NCI-H1436 treated with DMSO at 0.1 percent for 48 hours (cell line): Measurements from ENCODE around the gene CGAS.
"Not testable (repeated sequence)": the region's sequence is repeated elsewhere in the genome, so short reads cannot be mapped to it uniquely, and the experiment has no call there.

Source experiments
- DNase-seq: peaks from one replicate; lab custom pipeline; 2025; lab: John Stamatoyannopoulos, UW

The CGAS gene

GRCh38 chr6:73395875-73396274 lies 56.2 kb downstream of the CGAS start:
- DNase-seq: no peak

GRCh38 chr6:73394577-73395354 lies 57.3 kb downstream of the CGAS start, which contains the start of gene DDX43:
TSS of gene DDX43 (plus strand) at chr6:73394828. CDS start at chr6:73394906, 78 bp downstream.
- no peak for DNase-seq

DNA sequence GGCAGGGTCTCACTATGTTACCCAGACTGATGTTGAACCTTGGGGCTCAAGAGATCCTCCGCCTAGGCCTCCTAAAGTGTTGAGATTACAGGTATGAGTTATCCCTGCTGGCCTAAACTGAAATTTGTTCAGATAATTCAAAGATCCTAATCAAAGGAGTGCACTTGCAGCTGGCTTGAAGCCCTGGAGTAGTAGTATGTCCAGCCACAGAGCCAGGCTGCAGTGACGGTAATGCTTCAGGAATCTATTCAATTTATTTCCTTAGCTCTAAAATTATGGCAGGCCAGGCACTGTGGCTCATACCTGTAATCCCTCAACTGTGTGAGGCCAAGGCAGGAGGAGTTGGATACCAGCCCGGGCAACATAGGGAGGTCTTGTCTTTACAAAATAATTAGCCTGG lies 58.8 kb downstream of the CGAS start:
- no peak for DNase-seq

DNA sequence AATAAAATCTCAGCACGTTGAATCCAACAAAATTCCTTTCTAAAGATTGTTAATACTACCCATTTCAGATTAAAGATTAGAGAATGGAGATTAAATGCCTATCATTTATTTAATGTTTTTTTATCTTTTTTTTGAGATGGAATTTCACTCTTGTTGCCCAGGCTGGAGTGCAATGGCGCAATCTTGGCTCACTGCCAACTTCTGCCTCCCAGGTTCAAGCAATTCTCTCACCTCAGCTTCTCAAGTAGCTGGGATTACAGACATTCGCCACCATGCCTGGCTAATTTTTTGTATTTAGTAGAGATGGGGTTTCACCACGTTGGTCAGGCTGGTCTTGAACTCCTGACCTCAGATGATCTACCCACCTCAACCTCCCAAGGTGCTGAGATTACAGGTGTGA lies 59.9 kb downstream of the CGAS start:
- DNase-seq: not testable (repeated sequence)

DNA sequence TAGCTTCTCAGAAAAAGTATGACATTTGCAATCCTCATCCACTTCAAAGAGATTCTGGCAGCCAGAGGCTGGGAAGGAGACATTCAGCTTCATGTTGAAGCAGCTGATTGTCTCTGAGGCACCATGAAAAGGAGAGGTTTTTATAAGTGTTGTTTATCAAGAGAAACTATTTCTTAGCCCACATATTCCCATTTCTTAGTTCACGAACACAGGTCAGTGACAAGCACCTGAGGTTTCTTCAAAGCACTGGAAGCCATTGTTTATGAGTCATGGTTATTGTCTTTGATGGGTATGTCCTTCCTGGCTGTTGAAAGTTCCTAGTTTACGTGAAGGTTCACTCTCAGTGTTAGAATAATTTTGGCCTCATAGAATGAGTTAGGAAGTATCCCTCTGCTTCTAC lies 60.4 kb downstream of the CGAS start:
- DNase-seq: no peak

DNA sequence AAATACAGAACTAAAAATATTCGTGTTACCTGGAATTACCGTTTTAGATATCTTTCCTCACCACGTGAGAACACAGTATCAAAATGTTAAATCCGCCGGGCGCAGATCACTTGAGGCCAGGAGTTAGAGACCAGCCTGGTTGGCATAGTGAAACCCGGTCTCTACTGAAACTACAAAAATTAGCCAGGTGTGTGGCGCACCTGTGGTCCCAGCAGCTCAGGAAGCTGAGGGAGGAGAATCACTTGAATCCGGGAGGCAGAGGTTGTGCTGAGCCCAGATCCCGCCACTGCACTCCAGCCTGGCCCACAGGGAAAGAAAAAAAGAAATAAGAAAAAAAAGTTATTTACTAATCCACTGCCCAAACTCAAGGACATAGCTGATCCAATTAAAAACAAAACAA lies 62.2 kb downstream of the CGAS start:
- no peak for DNase-seq

- no peak for DNase-seq
These were observed 63.1 kb downstream of the CGAS start for GRCh38 chr6:73388800-73389512.

- DNase-seq: no peak
These were observed 63.7 kb downstream of the CGAS start for GRCh38 chr6:73388433-73388799.

GRCh38 chr6:73382462-73383113 lies 69.5 kb downstream of the CGAS start:
- no peak for DNase-seq

DNA sequence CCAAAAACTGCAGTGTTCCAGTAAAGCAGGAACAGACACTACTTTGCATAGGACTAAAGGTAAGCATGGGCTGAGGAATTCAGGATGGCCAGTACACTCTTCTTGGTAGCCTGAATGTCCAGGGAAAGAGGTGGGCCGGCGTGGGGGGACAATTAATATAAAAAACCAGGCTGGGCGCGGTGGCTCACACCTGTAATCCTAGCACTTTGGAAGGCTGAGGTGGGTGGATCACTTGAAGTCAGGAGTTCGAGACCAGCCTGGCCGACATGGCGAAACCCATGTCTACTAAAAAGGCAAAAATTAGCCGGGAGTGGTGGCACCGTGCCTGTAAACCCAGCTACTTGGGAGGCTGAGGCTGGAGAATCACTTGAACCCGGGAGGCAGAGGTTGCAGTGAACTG lies 70.6 kb downstream of the CGAS start:
- not testable (repeated sequence) for DNase-seq

- DNase-seq: no peak
These were observed 74.9 kb downstream of the CGAS start for GRCh38 chr6:73377225-73377624.

- DNase-seq: no peak
These were observed 76.9 kb downstream of the CGAS start for GRCh38 chr6:73375216-73375615.
